ENCODE results near the gene MINDY4. TPM values are rescaled to one million over a fixed set of nuclear protein-coding genes. Genes with fewer than 3 reads are reported as not detected.

Gene MINDY4
- total RNA-seq, 1 donor, result 4.3 TPM

DNA sequence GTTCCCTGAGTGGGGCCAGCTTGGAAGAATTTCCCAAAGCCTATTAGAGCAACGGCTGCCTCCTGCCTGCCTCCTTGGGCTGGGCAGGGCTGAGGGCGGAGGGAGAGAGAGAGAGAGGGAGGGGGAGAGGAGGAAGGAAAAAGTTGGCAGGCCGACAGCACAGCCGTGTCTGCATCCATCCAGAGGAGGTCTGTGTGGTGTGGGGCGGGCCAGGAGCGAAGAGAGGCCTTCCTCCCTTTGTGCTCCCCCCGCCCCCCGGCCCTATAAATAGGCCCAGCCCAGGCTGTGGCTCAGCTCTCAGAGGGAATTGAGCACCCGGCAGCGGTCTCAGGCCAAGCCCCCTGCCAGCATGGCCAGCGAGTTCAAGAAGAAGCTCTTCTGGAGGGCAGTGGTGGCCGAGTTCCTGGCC, 140.3 kb downstream of the MINDY4 start, which contains the start of gene AQP1:
Gene AQP1 (plus strand): TSS at position 293 of the 409 bp plus-strand sequence. CDS start 57 bp downstream, at position 350.
- DNase-seq (ENCODE audit: low read depth in 2 of 3, low spot score in 2 of 3), result peak in 1 of 3 donors; percentile 51

- no peak for DNase-seq (ENCODE audit: low read depth in 2 of 3, low spot score in 2 of 3)
Observed at GRCh38 chr7:30912021-30912730, 141.0 kb downstream of the MINDY4 start.

GRCh38 chr7:30912731-30912985, 141.4 kb downstream of the MINDY4 start:
- DNase-seq (ENCODE audit: low read depth in 2 of 3, low spot score in 2 of 3), result no peak

DNA sequence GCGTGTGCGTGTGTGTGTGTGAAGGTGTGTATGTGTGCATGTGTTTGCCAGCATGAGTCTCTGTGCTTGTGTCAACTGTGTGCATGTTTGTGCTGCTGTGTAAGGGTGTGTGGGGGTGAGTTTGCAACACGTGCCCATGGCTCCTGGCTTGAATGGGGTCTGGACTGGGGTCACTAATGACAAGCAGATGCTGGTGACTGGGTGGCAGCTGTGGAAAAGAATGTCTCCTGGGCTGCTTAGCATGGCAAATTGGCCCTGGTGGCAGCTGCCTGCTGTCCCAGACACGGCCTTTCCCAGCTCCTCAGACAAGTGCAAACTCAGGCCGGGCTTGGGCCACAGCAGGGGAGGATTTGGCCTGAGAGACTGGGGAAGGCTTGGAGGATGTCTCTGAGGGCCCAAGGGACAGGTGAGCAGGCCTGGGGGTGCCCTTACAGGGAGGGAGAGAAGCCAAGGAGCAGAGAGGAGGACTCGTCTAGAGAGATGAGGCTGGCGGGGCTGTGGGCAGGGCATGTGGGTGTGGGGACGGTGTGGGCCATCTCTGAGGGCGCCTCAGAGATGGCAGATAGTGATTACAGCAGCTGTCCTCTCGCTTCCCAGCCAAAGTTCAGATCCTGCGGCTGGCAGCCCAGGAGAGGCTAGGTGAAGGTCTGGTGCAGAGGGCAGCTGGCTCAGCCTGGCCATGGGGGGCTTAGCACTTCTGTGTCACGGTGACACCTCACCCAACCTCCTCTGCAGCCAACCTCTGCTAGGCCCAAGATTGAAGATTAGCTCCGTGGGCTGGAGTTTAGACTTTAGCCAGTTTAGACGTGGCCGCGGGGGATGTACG, 142.0 kb downstream of the MINDY4 start:
- DNase-seq (ENCODE audit: low read depth in 2 of 3, low spot score in 2 of 3), result no peak

DNA sequence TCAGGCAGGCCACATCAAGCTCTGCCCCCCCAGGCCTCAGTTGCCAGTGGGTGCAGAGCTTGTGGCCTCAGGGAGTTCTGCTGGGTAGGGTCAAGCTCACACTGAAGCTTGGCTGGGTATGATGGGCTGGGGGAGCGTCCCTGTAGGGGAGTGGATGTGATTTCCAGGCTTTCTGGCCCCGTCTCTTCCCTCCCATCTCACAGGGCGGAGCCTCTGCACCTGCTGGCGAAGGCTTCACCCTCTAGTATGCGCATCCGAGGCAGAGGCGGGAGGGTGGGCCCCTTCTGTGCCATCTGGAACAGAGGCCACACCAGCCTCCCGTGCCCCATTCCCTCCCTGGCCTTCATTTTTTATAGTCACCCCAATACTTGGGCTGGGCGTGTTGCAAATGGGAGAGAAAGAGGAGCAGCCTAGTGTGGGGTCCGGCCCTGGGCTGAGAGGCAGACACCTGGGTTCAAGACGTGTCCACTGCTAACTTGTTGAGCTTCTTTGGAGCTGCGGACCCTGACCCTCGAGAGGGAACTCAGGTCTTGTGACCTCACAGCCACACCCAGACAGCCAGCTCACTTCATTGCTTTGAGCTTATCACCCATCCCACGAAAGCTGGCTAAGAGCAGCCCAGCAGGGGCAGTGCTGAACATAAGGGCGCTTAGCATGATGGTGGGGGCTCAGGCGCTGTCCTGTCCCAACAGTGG, 142.8 kb downstream of the MINDY4 start:
- DNase-seq (ENCODE audit: low read depth in 2 of 3, low spot score in 2 of 3), result no peak

DNA sequence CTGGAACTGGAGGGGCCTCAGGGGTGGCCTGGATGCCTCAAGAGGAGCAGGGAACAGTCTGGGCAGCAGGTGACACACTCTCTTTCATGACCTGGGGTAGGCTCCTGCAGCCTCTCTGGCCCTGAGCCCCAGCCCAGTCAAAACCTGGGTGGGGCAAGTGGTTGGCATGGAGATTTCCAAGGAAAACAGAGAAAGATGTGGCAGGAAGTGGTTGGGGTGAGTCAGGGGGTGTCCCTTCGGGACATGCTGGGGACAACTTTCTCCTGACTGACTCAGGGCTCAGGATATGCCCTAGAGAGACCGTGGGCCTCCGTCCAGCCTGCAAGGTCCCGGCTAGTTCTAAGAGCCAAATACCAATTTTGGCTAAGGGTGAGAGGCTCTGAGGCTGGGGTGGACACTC, 143.4 kb downstream of the MINDY4 start:
- no peak for DNase-seq (ENCODE audit: low read depth in 2 of 3, low spot score in 2 of 3)

- no peak for DNase-seq (ENCODE audit: low read depth in 2 of 3, low spot score in 2 of 3)
Observed at GRCh38 chr7:30915005-30915601, 143.9 kb downstream of the MINDY4 start.

DNA sequence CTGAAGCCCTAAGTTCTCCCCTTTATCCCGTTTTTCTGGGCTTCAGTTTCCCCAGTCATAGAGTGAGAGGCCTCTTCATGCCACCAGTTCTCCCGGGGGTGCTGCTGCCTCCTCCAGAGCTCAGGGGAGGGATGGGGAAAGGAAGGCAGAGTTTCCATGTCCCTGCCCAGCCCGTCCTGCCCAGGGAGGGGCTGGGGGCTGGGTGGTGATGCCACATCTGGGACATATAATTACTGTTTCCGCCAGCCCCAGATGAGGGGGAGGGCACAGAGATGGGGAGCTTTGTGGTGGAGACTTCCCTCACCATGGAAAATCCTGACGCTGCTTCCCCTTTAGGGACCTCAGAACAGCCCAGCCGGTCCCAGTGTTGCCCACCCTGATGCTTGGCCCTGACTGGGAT, 144.5 kb downstream of the MINDY4 start:
- no peak for DNase-seq (ENCODE audit: low read depth in 2 of 3, low spot score in 2 of 3)

DNA sequence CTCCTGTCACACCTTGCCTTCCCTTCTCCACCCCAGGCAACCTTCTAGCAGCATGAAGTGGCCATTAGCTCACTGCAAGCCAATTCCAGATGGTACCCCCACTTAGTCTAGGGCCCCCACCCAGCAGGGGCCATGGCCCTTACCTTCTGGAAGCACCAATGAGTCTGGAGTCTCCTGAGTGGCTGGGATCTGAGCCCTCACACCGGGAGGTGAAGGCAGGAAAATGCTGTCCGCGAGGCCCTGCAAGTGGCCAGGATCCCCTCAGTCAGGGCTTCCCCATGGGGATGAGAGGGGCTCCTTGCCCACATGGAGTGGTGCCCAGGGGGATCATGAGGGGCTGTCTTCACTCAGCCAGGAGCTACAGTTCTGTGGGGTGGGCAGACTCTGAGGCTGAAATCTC, 145.0 kb downstream of the MINDY4 start:
- no peak for DNase-seq (ENCODE audit: low read depth in 2 of 3, low spot score in 2 of 3)

GRCh38 chr7:30916767-30917166, 145.6 kb downstream of the MINDY4 start:
- DNase-seq (ENCODE audit: low read depth in 2 of 3, low spot score in 2 of 3), result no peak

DNA sequence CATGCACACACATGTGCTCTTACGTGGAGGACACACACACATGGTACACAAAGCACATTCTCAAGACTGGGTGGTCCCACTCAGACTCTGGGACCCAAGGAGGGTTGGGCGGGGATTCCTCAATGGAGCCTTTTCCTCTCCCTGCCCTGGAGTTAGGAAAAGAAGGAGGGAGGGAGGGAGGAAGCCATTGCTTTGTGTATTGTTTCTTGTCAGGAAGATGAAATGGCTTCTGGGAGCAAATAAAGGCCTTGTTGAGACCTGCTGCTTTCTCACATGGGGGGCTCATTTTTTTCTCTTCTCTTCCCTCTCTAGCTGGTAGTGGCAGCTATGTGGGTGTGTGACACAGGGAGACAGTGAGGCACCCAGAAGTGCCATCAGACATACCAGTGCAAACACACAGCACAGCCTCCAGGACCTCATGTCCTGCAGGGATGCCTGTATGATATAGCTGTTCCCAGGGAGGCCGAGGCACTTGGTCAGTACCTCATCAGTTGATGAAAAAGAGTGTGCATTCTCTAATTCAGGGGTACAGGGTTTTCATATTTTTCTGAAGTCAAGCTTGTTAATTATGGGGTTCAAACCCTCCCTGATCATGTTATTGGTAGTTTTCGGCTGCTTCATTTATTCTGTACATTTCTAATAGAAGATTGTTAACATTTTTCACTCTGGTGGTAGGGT, 146.1 kb downstream of the MINDY4 start:
- DNase-seq (ENCODE audit: low read depth in 2 of 3, low spot score in 2 of 3), result no peak

- no peak for DNase-seq (ENCODE audit: low read depth in 2 of 3, low spot score in 2 of 3)
Observed at GRCh38 chr7:30918676-30919075, 147.5 kb downstream of the MINDY4 start.

- DNase-seq (ENCODE audit: low read depth in 2 of 3, low spot score in 2 of 3), result no peak
Observed at GRCh38 chr7:30920021-30920583, 148.9 kb downstream of the MINDY4 start.

DNA sequence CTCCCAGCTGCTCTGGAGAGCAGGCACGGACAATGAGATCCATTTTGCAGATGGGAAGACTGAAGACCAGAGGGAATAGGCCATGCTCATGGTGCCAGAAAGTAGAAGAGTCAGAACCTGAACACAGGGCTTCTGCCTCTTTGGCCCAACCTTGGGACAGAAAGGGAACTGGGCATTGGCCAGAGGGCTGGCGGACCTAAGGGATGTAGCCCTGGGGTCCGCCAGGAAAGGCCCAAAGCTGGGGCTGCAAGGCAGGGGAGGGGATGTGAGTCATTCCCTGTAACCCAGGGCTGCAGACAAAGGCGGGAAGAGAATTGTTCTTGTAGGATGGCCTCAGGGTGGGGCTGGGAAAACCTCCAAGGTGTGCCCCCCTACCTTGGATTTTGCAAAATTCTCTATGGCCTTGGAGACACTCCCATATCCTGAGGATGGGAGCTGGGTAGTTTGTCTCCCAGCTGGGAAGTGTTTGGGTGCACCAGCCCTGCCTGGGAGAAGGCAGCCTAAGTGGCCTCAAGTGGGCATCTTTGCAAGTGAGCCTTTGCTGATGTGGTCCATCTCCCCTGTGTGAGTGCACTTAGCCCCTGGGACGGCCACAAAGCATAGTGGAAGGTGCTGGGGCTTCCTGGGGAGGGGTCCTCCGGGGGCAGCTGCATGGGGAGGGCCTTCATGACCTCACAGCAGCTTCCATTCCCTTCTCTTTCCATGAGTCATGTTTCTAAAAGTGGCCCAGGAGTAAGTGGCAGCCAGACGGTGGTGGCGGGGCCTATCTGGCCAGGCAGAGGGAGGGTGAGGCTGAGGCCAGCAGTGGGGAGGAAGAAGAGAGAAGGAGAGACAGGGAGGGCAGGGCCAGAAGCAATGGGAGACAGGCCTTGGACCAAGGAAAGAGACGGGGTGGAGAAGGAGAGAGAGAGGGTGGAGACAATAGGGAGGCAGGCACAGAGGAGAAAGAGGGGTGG, 149.6 kb downstream of the MINDY4 start:
- DNase-seq (ENCODE audit: low read depth in 2 of 3, low spot score in 2 of 3), result no peak

- DNase-seq (ENCODE audit: low read depth in 2 of 3, low spot score in 2 of 3), result no peak
Observed at GRCh38 chr7:30921540-30922401, 150.6 kb downstream of the MINDY4 start.

- DNase-seq (ENCODE audit: low read depth in 2 of 3, low spot score in 2 of 3), result no peak
Observed at GRCh38 chr7:30922596-30922995, 151.4 kb downstream of the MINDY4 start.

DNA sequence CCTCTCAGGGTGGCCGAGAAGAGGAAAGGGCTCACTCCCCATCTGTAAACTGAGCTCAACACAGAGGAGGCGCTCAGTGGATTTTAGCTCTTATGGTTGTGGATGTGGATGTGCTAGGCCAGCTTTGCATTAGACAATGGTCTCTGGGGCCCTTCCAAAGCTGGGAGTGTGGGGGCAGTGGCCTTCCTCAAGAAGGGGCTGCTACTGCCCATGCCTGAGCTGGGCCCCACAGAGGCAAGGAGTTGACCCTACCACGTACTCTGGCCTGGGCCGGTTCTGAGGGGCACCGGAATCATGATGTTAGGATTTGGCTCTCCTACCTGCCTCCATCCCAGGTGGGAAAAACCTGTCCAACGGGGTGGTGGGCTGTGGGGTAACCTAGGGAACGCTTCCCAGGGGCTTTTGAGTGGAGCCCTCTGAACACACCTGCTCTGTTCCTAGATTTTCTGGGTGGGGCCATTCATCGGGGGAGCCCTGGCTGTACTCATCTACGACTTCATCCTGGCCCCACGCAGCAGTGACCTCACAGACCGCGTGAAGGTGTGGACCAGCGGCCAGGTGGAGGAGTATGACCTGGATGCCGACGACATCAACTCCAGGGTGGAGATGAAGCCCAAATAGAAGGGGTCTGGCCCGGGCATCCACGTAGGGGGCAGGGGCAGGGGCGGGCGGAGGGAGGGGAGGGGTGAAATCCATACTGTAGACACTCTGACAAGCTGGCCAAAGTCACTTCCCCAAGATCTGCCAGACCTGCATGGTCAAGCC, 152.0 kb downstream of the MINDY4 start:
- DNase-seq (ENCODE audit: low read depth in 2 of 3, low spot score in 2 of 3), result no peak
